GM13977 (cell line): ENCODE measurements around the gene ASB7.
"Not testable (repeated sequence)": the region's sequence is repeated elsewhere in the genome, so short reads cannot be mapped to it uniquely, and the experiment has no call there.

Experiments
- DNase-seq: peaks from one replicate; pipeline ENCODE4 v3.0.0; 2012; ENCODE audit warnings: low spot score
- in situ Hi-C: fragments of 300-500 bp; cut with MboI; formaldehyde crosslinking; loops from one replicate; pipeline ENCODE4 v1.12.0; 2022; ENCODE audit warnings: low sequenced_read_pairs, low pct_unique_long_range_greater_than_20kb, mixed read lengths, inconsistent platforms; ENCODE audit not compliant: unreplicated experiment
- TF ChIP-seq, protein P1 (sequence below): IDR thresholded peaks from 2 replicates; pipeline ENCODE4 v1.5.1; 2012; ENCODE audit warnings: mild to moderate bottlenecking, control low read depth; ENCODE audit not compliant: insufficient read depth; ENCODE audit errors: extremely low read depth, missing control alignments

Gene ASB7

DNA sequence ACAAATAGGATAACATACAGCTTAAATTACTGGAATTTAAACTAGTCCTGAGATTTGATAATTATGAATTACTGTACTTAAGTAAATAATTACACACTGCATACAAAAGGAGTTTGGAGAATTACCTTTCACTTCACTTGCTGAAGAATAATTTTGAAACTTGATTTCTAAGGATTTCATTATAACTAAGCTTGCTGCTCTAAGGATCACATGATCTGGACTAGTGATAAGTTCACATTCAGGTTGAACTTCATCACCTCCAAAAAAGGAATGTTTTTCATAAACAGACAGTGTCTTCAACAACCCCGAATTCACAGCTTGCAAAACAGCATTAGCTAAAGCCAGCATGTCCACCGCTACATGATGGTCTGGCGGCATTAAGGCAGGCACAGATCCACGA lies 28.9 kb upstream of the ASB7 start:
- in situ Hi-C loops: no loop called here
- TF ChIP-seq, protein P1, sequence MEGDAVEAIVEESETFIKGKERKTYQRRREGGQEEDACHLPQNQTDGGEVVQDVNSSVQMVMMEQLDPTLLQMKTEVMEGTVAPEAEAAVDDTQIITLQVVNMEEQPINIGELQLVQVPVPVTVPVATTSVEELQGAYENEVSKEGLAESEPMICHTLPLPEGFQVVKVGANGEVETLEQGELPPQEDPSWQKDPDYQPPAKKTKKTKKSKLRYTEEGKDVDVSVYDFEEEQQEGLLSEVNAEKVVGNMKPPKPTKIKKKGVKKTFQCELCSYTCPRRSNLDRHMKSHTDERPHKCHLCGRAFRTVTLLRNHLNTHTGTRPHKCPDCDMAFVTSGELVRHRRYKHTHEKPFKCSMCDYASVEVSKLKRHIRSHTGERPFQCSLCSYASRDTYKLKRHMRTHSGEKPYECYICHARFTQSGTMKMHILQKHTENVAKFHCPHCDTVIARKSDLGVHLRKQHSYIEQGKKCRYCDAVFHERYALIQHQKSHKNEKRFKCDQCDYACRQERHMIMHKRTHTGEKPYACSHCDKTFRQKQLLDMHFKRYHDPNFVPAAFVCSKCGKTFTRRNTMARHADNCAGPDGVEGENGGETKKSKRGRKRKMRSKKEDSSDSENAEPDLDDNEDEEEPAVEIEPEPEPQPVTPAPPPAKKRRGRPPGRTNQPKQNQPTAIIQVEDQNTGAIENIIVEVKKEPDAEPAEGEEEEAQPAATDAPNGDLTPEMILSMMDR: no peak
- no peak for DNase-seq

DNA sequence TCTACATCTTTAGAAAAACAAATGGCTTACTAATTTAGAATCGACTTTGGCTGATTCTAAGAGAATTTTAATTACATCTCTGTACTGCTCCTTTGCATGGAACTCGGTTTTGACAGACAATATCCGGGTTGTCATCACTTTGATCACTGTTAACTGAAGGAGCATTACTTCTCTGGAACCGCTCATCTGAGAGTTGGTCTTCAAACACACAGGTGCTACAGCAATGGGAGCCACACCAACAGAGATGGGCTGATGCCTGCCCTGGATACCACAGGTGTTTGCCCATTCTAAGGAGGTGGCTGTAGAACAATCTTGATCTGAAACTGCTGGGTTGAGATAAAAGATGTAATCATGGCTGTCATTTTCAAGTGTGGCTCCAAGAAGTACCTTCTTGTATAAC lies 22.0 kb upstream of the ASB7 start:
- no peak for DNase-seq
- TF ChIP-seq, protein P1: no peak
- in situ Hi-C loops: no loop called here

DNA sequence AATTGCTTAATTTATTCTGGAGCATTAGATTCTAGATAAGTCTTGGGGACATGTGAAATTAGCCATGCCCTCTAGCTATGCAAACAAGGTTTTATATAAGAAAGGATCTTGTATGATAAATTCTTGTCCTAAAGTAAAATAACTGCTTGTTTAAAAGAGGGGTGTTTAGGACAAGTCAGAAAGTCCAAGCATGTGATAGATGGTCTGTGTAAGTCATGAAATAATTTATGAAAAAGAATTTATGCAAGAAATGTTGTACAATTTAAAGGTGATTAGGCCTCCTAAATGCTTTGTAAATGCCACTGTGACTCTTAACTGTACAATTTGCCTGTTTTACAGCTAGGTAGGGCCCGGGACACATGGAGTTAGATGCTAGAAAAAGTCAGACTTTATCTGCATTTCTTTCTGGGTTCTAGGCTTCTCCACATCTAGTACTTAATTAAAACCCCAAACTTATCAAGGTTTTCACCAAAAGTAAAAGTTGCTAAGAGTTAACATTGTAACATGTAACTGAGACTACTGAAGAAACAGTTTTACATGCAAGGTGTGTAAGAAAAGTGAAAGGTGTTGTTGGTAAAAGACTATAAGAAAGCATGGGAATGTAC lies 13.6 kb upstream of the ASB7 start:
- DNase-seq: no peak
- TF ChIP-seq, protein P1: no peak
- in situ Hi-C loops: no loop called here

DNA sequence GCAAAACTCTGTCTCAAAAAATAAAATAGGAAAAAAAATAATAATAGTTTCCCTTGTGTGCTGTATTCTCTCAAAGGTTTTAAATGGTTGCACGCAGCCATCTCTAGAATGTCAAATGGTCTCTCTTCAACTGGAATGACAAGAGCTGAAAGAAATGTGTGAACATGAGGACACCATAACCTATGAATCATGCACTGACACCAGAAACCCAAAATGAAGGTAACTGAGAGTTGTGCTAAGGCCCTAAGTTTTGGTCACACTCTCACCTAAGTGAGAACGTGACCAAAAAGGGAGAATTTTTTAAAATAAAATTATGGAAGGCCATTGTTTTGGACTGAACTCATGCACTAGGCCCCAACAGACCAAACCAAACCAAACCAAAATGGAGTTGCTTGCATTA lies 11.2 kb upstream of the ASB7 start:
- in situ Hi-C loops, DNase-seq: not testable (repeated sequence)

DNA sequence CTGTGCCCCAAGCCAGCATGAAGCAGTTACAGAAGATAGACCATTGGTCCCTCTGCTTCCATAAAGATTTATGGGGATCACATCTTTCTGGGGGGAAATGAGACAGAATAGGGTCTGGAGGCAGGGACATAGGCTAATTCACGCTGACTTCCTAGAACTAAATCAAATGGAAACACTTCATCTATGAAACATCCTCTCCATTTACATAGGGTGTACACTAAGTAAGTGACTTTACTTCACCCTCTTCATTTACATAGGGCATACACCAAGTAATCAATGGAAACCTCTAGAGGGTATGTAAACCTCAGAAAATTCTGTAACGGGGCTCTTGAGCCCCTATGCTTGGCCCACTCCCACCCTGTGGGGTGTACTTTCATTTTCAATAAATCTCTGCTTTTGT lies 10.6 kb upstream of the ASB7 start:
- TF ChIP-seq, protein P1: no peak
- in situ Hi-C loops: no loop called here
- DNase-seq: no peak

DNA sequence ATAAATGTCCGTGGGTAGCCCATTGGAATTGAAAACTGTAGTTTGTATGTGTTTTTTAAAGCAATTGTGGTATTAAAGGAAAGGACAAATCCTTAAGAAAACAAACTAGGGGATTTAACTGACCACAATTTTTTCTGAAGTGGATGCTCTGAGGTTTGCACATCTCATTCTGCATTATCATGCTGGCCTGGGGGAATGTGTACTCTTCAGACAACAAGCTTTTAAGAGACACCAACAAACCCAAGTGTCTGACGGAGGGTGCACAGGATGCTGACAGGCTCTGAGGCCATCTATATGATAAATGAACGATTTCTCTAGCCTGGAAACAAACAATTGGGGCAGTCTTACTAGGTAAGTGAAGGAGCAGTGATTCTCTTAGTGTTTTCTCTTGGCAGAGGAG lies 9.5 kb upstream of the ASB7 start:
- TF ChIP-seq, protein P1: no peak
- in situ Hi-C loops: no loop called here
- DNase-seq: no peak

DNA sequence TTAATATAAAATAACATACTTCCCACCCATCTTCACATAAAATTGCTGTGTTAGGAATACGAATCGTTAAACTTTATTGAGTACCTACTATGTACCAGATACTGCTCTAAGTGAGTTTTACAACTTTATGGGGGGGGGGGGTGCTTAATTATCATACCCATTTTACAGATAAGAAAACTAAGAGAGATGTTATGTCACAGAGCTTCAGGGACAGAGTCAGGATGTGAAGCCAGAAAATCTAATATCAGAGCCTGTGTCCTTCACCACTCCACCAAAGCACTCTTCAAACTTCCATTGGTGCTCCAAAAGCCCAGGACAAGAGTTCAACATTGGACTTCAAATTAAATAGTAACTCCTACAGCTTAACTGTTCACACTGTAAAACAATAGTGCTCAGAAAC lies 9.0 kb upstream of the ASB7 start:
- TF ChIP-seq, protein P1: no peak
- no peak for DNase-seq
- in situ Hi-C loops: no loop called here
